ENCODE results near the gene EIF3J.

The EIF3J gene

GRCh38 chr15:44593042-44593736, 56.2 kb downstream of the EIF3J start:
- DNase-seq (ENCODE audit: extremely low read depth, insufficient read length) = no peak
- TF ChIP-seq CTCF (IDR thresholded peaks at IDR 0.05; ENCODE audit: insufficient read depth, low read length, poor library complexity, severe bottlenecking) = peak; percentile 55
- no peaks in the 10 kb centered on the region for H3K27me3 ChIP-seq (replicated peaks; ENCODE audit: control insufficient read depth, insufficient read depth, low read length)
- peaks cover 18% of the 10 kb centered on the region for H3K36me3 ChIP-seq (ENCODE audit: control insufficient read depth, insufficient read depth, low read length)
- H3K4me3 ChIP-seq (replicated peaks; ENCODE audit: low read depth, low read length) = no peak overlapping the region

- no peaks in the 10 kb centered on the region for H3K27me3 ChIP-seq (replicated peaks; ENCODE audit: control insufficient read depth, insufficient read depth, low read length)
- no peak for TF ChIP-seq CTCF (IDR thresholded peaks at IDR 0.05; ENCODE audit: insufficient read depth, low read length, poor library complexity, severe bottlenecking)
- DNase-seq (ENCODE audit: extremely low read depth, insufficient read length) = no peak
- no peak overlapping the region for H3K4me3 ChIP-seq (replicated peaks; ENCODE audit: low read depth, low read length)
- peaks cover 18% of the 10 kb centered on the region for H3K36me3 ChIP-seq (ENCODE audit: control insufficient read depth, insufficient read depth, low read length)
These were observed 58.3 kb downstream of the EIF3J start for GRCh38 chr15:44595246-44595645.

- TF ChIP-seq CTCF (IDR thresholded peaks at IDR 0.05; ENCODE audit: insufficient read depth, low read length, poor library complexity, severe bottlenecking) = no peak
- peaks cover 17% of the 10 kb centered on the region for H3K36me3 ChIP-seq (ENCODE audit: control insufficient read depth, insufficient read depth, low read length)
- H3K27me3 ChIP-seq (replicated peaks; ENCODE audit: control insufficient read depth, insufficient read depth, low read length) = no peaks in the 10 kb centered on the region
- H3K4me3 ChIP-seq (replicated peaks; ENCODE audit: low read depth, low read length) = no peak overlapping the region
- DNase-seq (ENCODE audit: extremely low read depth, insufficient read length) = no peak
These were observed 58.9 kb downstream of the EIF3J start for GRCh38 chr15:44595656-44596510.

DNA sequence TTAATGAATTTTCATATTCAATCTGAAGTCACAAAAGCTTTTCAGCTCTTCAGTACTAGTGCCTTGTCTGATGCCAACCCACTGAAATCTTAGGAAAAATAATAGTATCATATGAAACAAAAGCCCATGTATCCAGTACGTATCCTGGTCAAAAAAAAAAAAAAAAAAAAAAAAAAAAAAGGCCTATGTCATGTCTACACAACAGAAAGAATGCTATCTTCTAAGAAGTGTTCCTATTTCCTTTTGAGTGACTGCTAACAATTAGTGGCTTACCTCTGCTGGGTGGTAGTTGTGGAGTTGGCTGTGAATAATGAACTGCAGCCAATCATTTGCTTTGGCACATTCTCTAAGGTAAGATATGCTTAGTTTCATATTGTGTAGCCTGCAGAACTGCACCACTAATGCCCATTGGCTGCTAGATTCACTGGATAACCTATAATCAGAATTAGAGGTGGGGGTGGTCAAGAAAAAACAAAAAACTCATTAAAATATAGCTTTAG, 59.6 kb downstream of the EIF3J start:
- Histone ChIP-seq H3K36me3 (ENCODE audit: control insufficient read depth, insufficient read depth, low read length) (peaks cover 16% of the 10 kb centered on the region), H3K4me3 (replicated peaks; ENCODE audit: low read depth, low read length) (no peak overlapping the region), H3K27me3 (replicated peaks; ENCODE audit: control insufficient read depth, insufficient read depth, low read length) (no peaks in the 10 kb centered on the region)
- TF ChIP-seq CTCF (IDR thresholded peaks at IDR 0.05; ENCODE audit: insufficient read depth, low read length, poor library complexity, severe bottlenecking) = no peak
- no peak for DNase-seq (ENCODE audit: extremely low read depth, insufficient read length)

- Histone ChIP-seq H3K27me3 (replicated peaks; ENCODE audit: control insufficient read depth, insufficient read depth, low read length) (no peaks in the 10 kb centered on the region), H3K4me3 (replicated peaks; ENCODE audit: low read depth, low read length) (no peak overlapping the region), H3K36me3 (ENCODE audit: control insufficient read depth, insufficient read depth, low read length) (peaks cover 16% of the 10 kb centered on the region)
- no peak for DNase-seq (ENCODE audit: extremely low read depth, insufficient read length)
- no peak for TF ChIP-seq CTCF (IDR thresholded peaks at IDR 0.05; ENCODE audit: insufficient read depth, low read length, poor library complexity, severe bottlenecking)
These were observed 61.1 kb downstream of the EIF3J start for GRCh38 chr15:44598066-44598465.

All from GM06990 (cell line).